Measurements from ENCODE around the gene PRKCA. TPM values are rescaled to one million over a fixed set of nuclear protein-coding genes. Genes with fewer than 3 reads are reported as not detected.

The PRKCA gene
- total RNA-seq, 4 donors from 2014 or later = 55.8 to 90.7 (median 66.7) TPM

GRCh38 chr17:66610361-66611133, 308.1 kb downstream of the PRKCA start:
- WGBS, 2 donors = 66 to 70% methylated on average over 9 of the region's 9 CpGs
- H3K4me3 ChIP-seq = no peak overlapping the region
- H3K9me3 ChIP-seq = peaks cover 0 to 15% (median 1%) of the 10 kb centered on the region in 4 donors
- no peak overlapping the region for H3K27ac ChIP-seq
- no peak for DNase-seq (ENCODE audit: low spot score in 2 of 2)
- peaks cover 0 to 12% (median 2%) of the 10 kb centered on the region in 4 donors for H3K4me1 ChIP-seq
- no peaks in the 10 kb centered on the region for H3K27me3 ChIP-seq
- TF ChIP-seq EP300 (IDR thresholded peaks at IDR 0.05) = no peak
- TF ChIP-seq CTCF (IDR thresholded peaks at IDR 0.05) = no peak
- no peak for TF ChIP-seq POLR2A (IDR thresholded peaks at IDR 0.05)
- H3K36me3 ChIP-seq = peaks cover 0 to 8% (median 0%) of the 10 kb centered on the region in 3 donors

GRCh38 chr17:66611397-66611796, 309.0 kb downstream of the PRKCA start:
- no peaks in the 10 kb centered on the region for H3K27me3 ChIP-seq
- DNase-seq (ENCODE audit: low spot score in 2 of 2) = no peak
- H3K9me3 ChIP-seq = peaks cover 0 to 15% (median 1%) of the 10 kb centered on the region in 4 donors

GRCh38 chr17:66612993-66613392, 310.6 kb downstream of the PRKCA start:
- no peak overlapping the region for H3K27ac ChIP-seq

More at GRCh38 chr17:66611397-66611796, 309.0 kb downstream of the PRKCA start:
- H3K4me3 ChIP-seq = no peak overlapping the region
- no peak for TF ChIP-seq POLR2A (IDR thresholded peaks at IDR 0.05)
- no peak for TF ChIP-seq CTCF (IDR thresholded peaks at IDR 0.05)
- TF ChIP-seq EP300 (IDR thresholded peaks at IDR 0.05) = no peak
- peaks cover 0 to 14% (median 2%) of the 10 kb centered on the region in 4 donors for H3K4me1 ChIP-seq
- no peak overlapping the region for H3K27ac ChIP-seq
- peaks cover 0 to 8% (median 0%) of the 10 kb centered on the region in 3 donors for H3K36me3 ChIP-seq

GRCh38 chr17:66614469-66614868, 312.1 kb downstream of the PRKCA start:
- TF ChIP-seq POLR2A (IDR thresholded peaks at IDR 0.05) (no peak), CTCF (IDR thresholded peaks at IDR 0.05) (no peak), EP300 (IDR thresholded peaks at IDR 0.05) (no peak)
- Histone ChIP-seq H3K9me3 (peaks cover 0 to 15% (median 1%) of the 10 kb centered on the region in 4 donors), H3K27ac (no peak overlapping the region), H3K27me3 (no peaks in the 10 kb centered on the region), H3K4me1 (peaks cover 0 to 11% (median 2%) of the 10 kb centered on the region in 4 donors), H3K36me3 (peaks cover 0 to 8% (median 0%) of the 10 kb centered on the region in 3 donors), H3K4me3 (no peak overlapping the region)
- no peak for DNase-seq (ENCODE audit: low spot score in 2 of 2)
- 62% methylated on average over 4 of the region's 4 CpGs for WGBS, 2 donors

More at GRCh38 chr17:66612993-66613392, 310.6 kb downstream of the PRKCA start:
- no peaks in the 10 kb centered on the region for H3K27me3 ChIP-seq
- H3K9me3 ChIP-seq = peaks cover 0 to 15% (median 1%) of the 10 kb centered on the region in 4 donors
- 68 to 74% methylated on average over 4 of the region's 4 CpGs for WGBS, 2 donors
- peaks cover 0 to 11% (median 2%) of the 10 kb centered on the region in 4 donors for H3K4me1 ChIP-seq
- H3K4me3 ChIP-seq = no peak overlapping the region
- peaks cover 0 to 8% (median 0%) of the 10 kb centered on the region in 3 donors for H3K36me3 ChIP-seq
- no peak for DNase-seq (ENCODE audit: low spot score in 2 of 2)
- no peak for TF ChIP-seq EP300 (IDR thresholded peaks at IDR 0.05)
- TF ChIP-seq CTCF (IDR thresholded peaks at IDR 0.05) = no peak
- TF ChIP-seq POLR2A (IDR thresholded peaks at IDR 0.05) = no peak

GRCh38 chr17:66619206-66619605, 316.8 kb downstream of the PRKCA start:
- Histone ChIP-seq H3K9me3 (no peaks in the 10 kb centered on the region), H3K27ac (no peak overlapping the region), H3K27me3 (no peaks in the 10 kb centered on the region), H3K4me1 (peaks cover 0 to 11% (median 2%) of the 10 kb centered on the region in 4 donors), H3K4me3 (no peak overlapping the region), H3K36me3 (no peaks in the 10 kb centered on the region)
- DNase-seq (ENCODE audit: low spot score in 2 of 2) = no peak
- TF ChIP-seq CTCF (IDR thresholded peaks at IDR 0.05) = no peak
- TF ChIP-seq EP300 (IDR thresholded peaks at IDR 0.05) = no peak
- TF ChIP-seq POLR2A (IDR thresholded peaks at IDR 0.05) = no peak
- 85 to 88% methylated on average over 6 of the region's 6 CpGs for WGBS, 2 donors
